HL-60/S4 (cell line): ENCODE data around the gene ERICH2.
"Not testable (repeated sequence)": the region's sequence is repeated elsewhere in the genome, so short reads cannot be mapped to it uniquely, and the experiment has no call there.

Experiments used
- in situ Hi-C: fragments of 300-500 bp; cut with MboI; formaldehyde crosslinking; loops from 2 replicates; pipeline ENCODE4 v1.14.3; 2022; ENCODE audit warnings: low sequenced_read_pairs

The ERICH2 gene

GRCh38 chr2:170770008-170770605 lies at the start of gene ERICH2:
Gene ERICH2, plus strand, starts transcription at chr2:170770378. Its CDS starts 304 bp downstream, at chr2:170770682.
- in situ Hi-C loops, result no loop called here

- in situ Hi-C loops, result no loop called here
Observed at GRCh38 chr2:170721678-170722077, 48.5 kb upstream of the ERICH2 start.

- in situ Hi-C loops, result no loop called here
Observed at GRCh38 chr2:170722301-170722700, 47.9 kb upstream of the ERICH2 start.

GRCh38 chr2:170723446-170723958 lies 46.7 kb upstream of the ERICH2 start:
- in situ Hi-C loops, result no loop called here

GRCh38 chr2:170733798-170734600 lies 36.2 kb upstream of the ERICH2 start:
- in situ Hi-C loops, result no loop called here

GRCh38 chr2:170734601-170735000 lies 35.6 kb upstream of the ERICH2 start:
- in situ Hi-C loops, result not testable (repeated sequence)

GRCh38 chr2:170736628-170737027 lies 33.5 kb upstream of the ERICH2 start:
- in situ Hi-C loops, result no loop called here

GRCh38 chr2:170737406-170737805 lies 32.8 kb upstream of the ERICH2 start:
- in situ Hi-C loops, result no loop called here

GRCh38 chr2:170737821-170738220 lies 32.4 kb upstream of the ERICH2 start:
- in situ Hi-C loops, result no loop called here

GRCh38 chr2:170739048-170739447 lies 31.1 kb upstream of the ERICH2 start:
- in situ Hi-C loops, result no loop called here

GRCh38 chr2:170739507-170740046 lies 30.6 kb upstream of the ERICH2 start:
- in situ Hi-C loops, result no loop called here

GRCh38 chr2:170740660-170741059 lies 29.5 kb upstream of the ERICH2 start:
- in situ Hi-C loops, result no loop called here

GRCh38 chr2:170742000-170742399 lies 28.2 kb upstream of the ERICH2 start:
- in situ Hi-C loops, result no loop called here

- in situ Hi-C loops, result no loop called here
Observed at GRCh38 chr2:170742896-170743529, 27.2 kb upstream of the ERICH2 start.

- in situ Hi-C loops, result no loop called here
Observed at GRCh38 chr2:170743530-170744239, 26.5 kb upstream of the ERICH2 start.

GRCh38 chr2:170744248-170745002 lies 25.8 kb upstream of the ERICH2 start:
- in situ Hi-C loops, result no loop called here

GRCh38 chr2:170745305-170745704 lies 24.9 kb upstream of the ERICH2 start:
- in situ Hi-C loops, result no loop called here

- in situ Hi-C loops, result no loop called here
Observed at GRCh38 chr2:170747921-170748320, 22.3 kb upstream of the ERICH2 start.

- in situ Hi-C loops, result not testable (repeated sequence)
Observed at GRCh38 chr2:170751555-170751954, 18.6 kb upstream of the ERICH2 start.

GRCh38 chr2:170761572-170761971 lies 8.6 kb upstream of the ERICH2 start:
- in situ Hi-C loops, result no loop called here
